Neural progenitor cell (in vitro differentiated cells): ENCODE data around the gene OTUD7B. TPM values are rescaled to one million over a fixed set of nuclear protein-coding genes. Genes with fewer than 3 reads are reported as not detected.

Experiments used
- DNase-seq: peaks from one replicate; pipeline ENCODE4 v3.0.0-alpha.2; 2016; ENCODE audit warnings: low spot score
- H2AFZ ChIP-seq: fragments of 200-600 bp; sonication (generic); replicated peaks from 2 replicates; pipeline ENCODE4 v1.6.1; 2016; ENCODE audit warnings: antibody characterized with exemption
- H3F3A ChIP-seq: fragments of 200-600 bp; sonication (generic); 2 replicates; pipeline ENCODE4 v1.6.1; 2016; ENCODE audit warnings: antibody characterized with exemption, low read depth
- H3K27ac ChIP-seq: fragments of 200-600 bp; sonication (generic); 2 replicates; pipeline ENCODE4 v1.5.1; 2016; ENCODE audit warnings: mild to moderate bottlenecking
- H3K27me3 ChIP-seq: fragments of 200-600 bp; sonication (generic); 2 replicates; pipeline ENCODE4 v1.6.1; 2016; ENCODE audit warnings: mild to moderate bottlenecking, moderate library complexity
- H3K36me3 ChIP-seq: fragments of 200-600 bp; sonication (generic); 2 replicates; pipeline ENCODE4 v1.5.1; 2016
- H3K4me1 ChIP-seq: fragments of 200-600 bp; sonication (generic); 2 replicates; pipeline ENCODE4 v1.6.1; 2016; ENCODE audit warnings: mixed run types
- H3K4me2 ChIP-seq: fragments of 200-600 bp; sonication (generic); 2 replicates; pipeline ENCODE4 v1.6.1; 2016
- H3K4me3 ChIP-seq: fragments of 200-600 bp; sonication (generic); 2 replicates; pipeline ENCODE4 v1.5.1; 2016
- H3K79me2 ChIP-seq: fragments of 200-600 bp; sonication (generic); 2 replicates; pipeline ENCODE4 v1.6.1; 2016; ENCODE audit warnings: low read depth
- H3K9ac ChIP-seq: fragments of 200-600 bp; sonication (generic); 2 replicates; pipeline ENCODE4 v1.6.1; 2016
- H3K9me3 ChIP-seq: fragments of 200-600 bp; sonication (generic); 2 replicates; pipeline ENCODE4 v1.5.1; 2016; ENCODE audit warnings: low read depth
- H4K20me1 ChIP-seq: fragments of 200-600 bp; sonication (generic); 2 replicates; pipeline ENCODE4 v1.6.1; 2016; ENCODE audit warnings: low read depth
- H3K27ac Mint-ChIP-seq: 3 replicates; pipeline ENCODE4 v1.8.0; 2021; ENCODE audit warnings: mixed read lengths
- H3K27me3 Mint-ChIP-seq: 2 replicates; pipeline ENCODE4 v1.8.0; 2022; ENCODE audit warnings: low read depth, mild to moderate bottlenecking, inconsistent platforms, moderate library complexity, mixed read lengths; ENCODE audit not compliant: insufficient read depth
- H3K36me3 Mint-ChIP-seq: 3 replicates; pipeline ENCODE4 v1.8.0; 2021; ENCODE audit warnings: mixed read lengths
- H3K4me1 Mint-ChIP-seq: 3 replicates; pipeline ENCODE4 v1.8.0; 2021; ENCODE audit warnings: mixed read lengths
- H3K4me3 Mint-ChIP-seq: 3 replicates; pipeline ENCODE4 v1.8.0; 2021; ENCODE audit warnings: mild to moderate bottlenecking, moderate library complexity, mixed read lengths
- H3K9me3 Mint-ChIP-seq: 3 replicates; pipeline ENCODE4 v1.8.0; 2020; ENCODE audit warnings: mixed read lengths
- EZH2 ChIP-seq: fragments of 200-600 bp; sonication (generic); IDR thresholded peaks from 2 replicates; pipeline ENCODE4 v1.6.1; 2017; ENCODE audit warnings: antibody characterized with exemption, mild to moderate bottlenecking, moderate library complexity
- EZH2phosphoT487 ChIP-seq: fragments of 200-600 bp; sonication (generic); IDR thresholded peaks from 2 replicates; pipeline ENCODE4 v1.6.1; 2017; ENCODE audit warnings: antibody characterized with exemption
- total RNA-seq: library from RNA; depleted of rRNA; stranded (reverse); fragments of >200 nt; gene quantifications from 2 replicates; pipeline ENCODE4 v1.2.3, GENCODE V29; 2015; ENCODE audit warnings: low replicate concordance
- TF ChIP-seq, protein P1 (sequence below): fragments of 200-600 bp; sonication (generic); IDR thresholded peaks from 2 replicates; pipeline ENCODE4 v1.5.1; 2017; ENCODE audit warnings: antibody characterized with exemption, mild to moderate bottlenecking

OTUD7B gene
- total RNA-seq, 1 donor from 2014 or later: 10.7 TPM

- Histone ChIP-seq H3K9me3 (no peaks in the 10 kb centered on the region), H4K20me1 (peaks cover 42% of the 10 kb centered on the region), H3K36me3 (no peaks in the 10 kb centered on the region), H3K27me3 (no peaks in the 10 kb centered on the region), H3K79me2 (peaks cover 80% of the 10 kb centered on the region), H2AFZ (no peak overlapping the region), H3K4me3 (no peak overlapping the region), H3K9ac (no peak overlapping the region), H3K4me2 (no peak overlapping the region), H3F3A (no peaks in the 10 kb centered on the region), H3K27ac (no peak overlapping the region), H3K4me1 (no peaks in the 10 kb centered on the region)
- Mint-ChIP-seq H3K4me3 (no peak overlapping the region), H3K9me3 (no peaks in the 10 kb centered on the region), H3K27me3 (no peaks in the 10 kb centered on the region), H3K27ac (no peak overlapping the region), H3K4me1 (no peaks in the 10 kb centered on the region), H3K36me3 (peaks cover 9% of the 10 kb centered on the region)
- no peak for DNase-seq
- TF ChIP-seq, protein P1, sequence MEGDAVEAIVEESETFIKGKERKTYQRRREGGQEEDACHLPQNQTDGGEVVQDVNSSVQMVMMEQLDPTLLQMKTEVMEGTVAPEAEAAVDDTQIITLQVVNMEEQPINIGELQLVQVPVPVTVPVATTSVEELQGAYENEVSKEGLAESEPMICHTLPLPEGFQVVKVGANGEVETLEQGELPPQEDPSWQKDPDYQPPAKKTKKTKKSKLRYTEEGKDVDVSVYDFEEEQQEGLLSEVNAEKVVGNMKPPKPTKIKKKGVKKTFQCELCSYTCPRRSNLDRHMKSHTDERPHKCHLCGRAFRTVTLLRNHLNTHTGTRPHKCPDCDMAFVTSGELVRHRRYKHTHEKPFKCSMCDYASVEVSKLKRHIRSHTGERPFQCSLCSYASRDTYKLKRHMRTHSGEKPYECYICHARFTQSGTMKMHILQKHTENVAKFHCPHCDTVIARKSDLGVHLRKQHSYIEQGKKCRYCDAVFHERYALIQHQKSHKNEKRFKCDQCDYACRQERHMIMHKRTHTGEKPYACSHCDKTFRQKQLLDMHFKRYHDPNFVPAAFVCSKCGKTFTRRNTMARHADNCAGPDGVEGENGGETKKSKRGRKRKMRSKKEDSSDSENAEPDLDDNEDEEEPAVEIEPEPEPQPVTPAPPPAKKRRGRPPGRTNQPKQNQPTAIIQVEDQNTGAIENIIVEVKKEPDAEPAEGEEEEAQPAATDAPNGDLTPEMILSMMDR: no peak
- no peak for TF ChIP-seq EZH2
Observed at GRCh38 chr1:149993181-149993580, 17.3 kb downstream of the OTUD7B start.

GRCh38 chr1:149987297-149987595 lies 23.3 kb downstream of the OTUD7B start:
- peaks cover 5% of the 10 kb centered on the region for H3K4me1 Mint-ChIP-seq
- H3K4me2 ChIP-seq: no peak overlapping the region
- no peaks in the 10 kb centered on the region for H3K9me3 ChIP-seq
- H3K36me3 ChIP-seq: no peaks in the 10 kb centered on the region
- no peak overlapping the region for H3K4me3 Mint-ChIP-seq
- H4K20me1 ChIP-seq: peaks cover 28% of the 10 kb centered on the region
- no peaks in the 10 kb centered on the region for H3F3A ChIP-seq
- DNase-seq: no peak
- peaks cover 67% of the 10 kb centered on the region for H3K79me2 ChIP-seq
- H3K9ac ChIP-seq: no peak overlapping the region
- TF ChIP-seq, protein P1: no peak
- TF ChIP-seq EZH2: no peak
- no peak for TF ChIP-seq EZH2phosphoT487
- no peaks in the 10 kb centered on the region for H3K4me1 ChIP-seq
- no peak overlapping the region for H3K27ac Mint-ChIP-seq
- no peak overlapping the region for H3K27ac ChIP-seq
- H3K9me3 Mint-ChIP-seq: no peaks in the 10 kb centered on the region
- no peaks in the 10 kb centered on the region for H3K27me3 ChIP-seq
- H3K36me3 Mint-ChIP-seq: peaks cover 10% of the 10 kb centered on the region
- H3K27me3 Mint-ChIP-seq: no peaks in the 10 kb centered on the region
- H3K4me3 ChIP-seq: no peak overlapping the region
- H2AFZ ChIP-seq: no peak overlapping the region

- Histone ChIP-seq H2AFZ (no peak overlapping the region), H3K79me2 (peaks cover 67% of the 10 kb centered on the region), H3F3A (no peaks in the 10 kb centered on the region), H3K4me3 (no peak overlapping the region), H3K4me2 (no peak overlapping the region), H3K4me1 (no peaks in the 10 kb centered on the region), H4K20me1 (peaks cover 30% of the 10 kb centered on the region), H3K36me3 (no peaks in the 10 kb centered on the region), H3K9ac (no peak overlapping the region), H3K27ac (no peak overlapping the region), H3K27me3 (no peaks in the 10 kb centered on the region), H3K9me3 (no peaks in the 10 kb centered on the region)
- Mint-ChIP-seq H3K27me3 (no peaks in the 10 kb centered on the region), H3K4me1 (peaks cover 5% of the 10 kb centered on the region), H3K4me3 (no peak overlapping the region), H3K36me3 (peaks cover 10% of the 10 kb centered on the region), H3K27ac (peak overlapping the region; percentile 9), H3K9me3 (no peaks in the 10 kb centered on the region)
- no peak for TF ChIP-seq EZH2phosphoT487
- TF ChIP-seq, protein P1: no peak
- no peak for TF ChIP-seq EZH2
- DNase-seq: no peak
Observed at GRCh38 chr1:149986486-149987296, 23.8 kb downstream of the OTUD7B start.
